ENCODE data around the gene TLCD4. TPM values are rescaled to one million over a fixed set of nuclear protein-coding genes. Genes with fewer than 3 reads are reported as not detected.

The TLCD4 gene
- total and polyA plus RNA-seq, 10 of the 15 experiments (the other 5 are each of a cell fraction or from before 2014, with no cell fraction given), result under 0.01 to 0.10 (median 0.04) TPM; not detected in 5

DNA sequence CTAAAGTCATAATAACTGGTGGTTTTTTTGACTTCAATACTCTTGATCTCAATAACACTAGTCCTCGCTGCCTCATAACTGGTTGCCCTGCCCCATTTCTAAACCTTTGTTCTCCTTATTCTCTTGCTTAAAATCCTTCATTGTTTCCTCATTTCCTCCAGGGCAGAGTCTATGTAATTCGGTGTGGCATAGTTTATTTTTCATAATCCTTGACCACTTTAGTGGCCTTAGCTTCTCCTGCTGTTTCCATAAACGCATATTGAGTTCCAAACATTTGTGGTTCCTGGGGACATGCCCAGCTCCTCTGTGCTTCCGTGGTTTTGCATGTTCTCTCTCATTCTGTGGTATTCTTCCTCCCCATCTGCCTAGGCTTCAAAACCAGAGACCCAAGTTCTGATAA is 19.0 kb upstream of the TLCD4 start:
- intact Hi-C loops (cut with micrococcal nuclease; ENCODE audit: unreplicated experiment) (no loop called here), in situ Hi-C loops (cut with MboI) (no loop called here)
- Histone ChIP-seq H3K36me3 (ENCODE audit: control insufficient read depth in 2 of 2, insufficient read depth in 2 of 2, low read length in 1 of 2) (no peaks in the 10 kb centered on the region), H3K27ac (ENCODE audit: control insufficient read depth, insufficient read depth) (no peak overlapping the region), H3K9me3 (replicated peaks; ENCODE audit: control insufficient read depth, insufficient read depth, low read length) (no peaks in the 10 kb centered on the region), H3K9ac (ENCODE audit: control insufficient read depth, insufficient read depth, low read length) (no peak overlapping the region), H3K79me2 (ENCODE audit: control insufficient read depth, insufficient read depth, low read length) (no peaks in the 10 kb centered on the region), H3K4me3 (no peak overlapping the region), H3K27me3 (replicated peaks in 1 of 2; ENCODE audit: control insufficient read depth in 2 of 2, insufficient read depth in 2 of 2, low read length in 1 of 2) (0 out of 4 replicates have a peak, but pooled peaks cover 0 to 2% of the 10 kb centered on the region in 2 experiments), H3K4me2 (ENCODE audit: control insufficient read depth, insufficient read depth) (no peak overlapping the region), H4K20me1 (ENCODE audit: control insufficient read depth, insufficient read depth) (no peaks in the 10 kb centered on the region), H2AFZ (ENCODE audit: control insufficient read depth, low read depth, low read length) (no peak overlapping the region), H3K4me1 (ENCODE audit: control insufficient read depth, insufficient read depth, low read length) (peaks cover 6% of the 10 kb centered on the region)
- no TSS peak for BruUV-seq (replicated peaks)
- ChIA-PET RAD21 (ENCODE audit: unreplicated experiment) (no interaction called here), POLR2A (no interaction called here), SMC1A (ENCODE audit: uncharacterized antibody, unreplicated experiment) (no interaction called here), CTCF (no interaction called here)
- ATAC-seq (no peak), FAIRE-seq (no peak), DNase-seq (ENCODE audit: low read depth, low spot score) (no peak)
- 67% methylated on average over 4 of the region's 4 CpGs for WGBS (ENCODE audit: insufficient coverage, insufficient replicate concordance, low lambda C conversion rate, missing lambda C conversion rate)
- TF ChIP-seq, protein P1, sequence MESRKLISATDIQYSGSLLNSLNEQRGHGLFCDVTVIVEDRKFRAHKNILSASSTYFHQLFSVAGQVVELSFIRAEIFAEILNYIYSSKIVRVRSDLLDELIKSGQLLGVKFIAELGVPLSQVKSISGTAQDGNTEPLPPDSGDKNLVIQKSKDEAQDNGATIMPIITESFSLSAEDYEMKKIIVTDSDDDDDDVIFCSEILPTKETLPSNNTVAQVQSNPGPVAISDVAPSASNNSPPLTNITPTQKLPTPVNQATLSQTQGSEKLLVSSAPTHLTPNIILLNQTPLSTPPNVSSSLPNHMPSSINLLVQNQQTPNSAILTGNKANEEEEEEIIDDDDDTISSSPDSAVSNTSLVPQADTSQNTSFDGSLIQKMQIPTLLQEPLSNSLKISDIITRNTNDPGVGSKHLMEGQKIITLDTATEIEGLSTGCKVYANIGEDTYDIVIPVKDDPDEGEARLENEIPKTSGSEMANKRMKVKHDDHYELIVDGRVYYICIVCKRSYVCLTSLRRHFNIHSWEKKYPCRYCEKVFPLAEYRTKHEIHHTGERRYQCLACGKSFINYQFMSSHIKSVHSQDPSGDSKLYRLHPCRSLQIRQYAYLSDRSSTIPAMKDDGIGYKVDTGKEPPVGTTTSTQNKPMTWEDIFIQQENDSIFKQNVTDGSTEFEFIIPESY (IDR thresholded peaks at IDR 0.05), result no peak
- TF ChIP-seq, protein P2, sequence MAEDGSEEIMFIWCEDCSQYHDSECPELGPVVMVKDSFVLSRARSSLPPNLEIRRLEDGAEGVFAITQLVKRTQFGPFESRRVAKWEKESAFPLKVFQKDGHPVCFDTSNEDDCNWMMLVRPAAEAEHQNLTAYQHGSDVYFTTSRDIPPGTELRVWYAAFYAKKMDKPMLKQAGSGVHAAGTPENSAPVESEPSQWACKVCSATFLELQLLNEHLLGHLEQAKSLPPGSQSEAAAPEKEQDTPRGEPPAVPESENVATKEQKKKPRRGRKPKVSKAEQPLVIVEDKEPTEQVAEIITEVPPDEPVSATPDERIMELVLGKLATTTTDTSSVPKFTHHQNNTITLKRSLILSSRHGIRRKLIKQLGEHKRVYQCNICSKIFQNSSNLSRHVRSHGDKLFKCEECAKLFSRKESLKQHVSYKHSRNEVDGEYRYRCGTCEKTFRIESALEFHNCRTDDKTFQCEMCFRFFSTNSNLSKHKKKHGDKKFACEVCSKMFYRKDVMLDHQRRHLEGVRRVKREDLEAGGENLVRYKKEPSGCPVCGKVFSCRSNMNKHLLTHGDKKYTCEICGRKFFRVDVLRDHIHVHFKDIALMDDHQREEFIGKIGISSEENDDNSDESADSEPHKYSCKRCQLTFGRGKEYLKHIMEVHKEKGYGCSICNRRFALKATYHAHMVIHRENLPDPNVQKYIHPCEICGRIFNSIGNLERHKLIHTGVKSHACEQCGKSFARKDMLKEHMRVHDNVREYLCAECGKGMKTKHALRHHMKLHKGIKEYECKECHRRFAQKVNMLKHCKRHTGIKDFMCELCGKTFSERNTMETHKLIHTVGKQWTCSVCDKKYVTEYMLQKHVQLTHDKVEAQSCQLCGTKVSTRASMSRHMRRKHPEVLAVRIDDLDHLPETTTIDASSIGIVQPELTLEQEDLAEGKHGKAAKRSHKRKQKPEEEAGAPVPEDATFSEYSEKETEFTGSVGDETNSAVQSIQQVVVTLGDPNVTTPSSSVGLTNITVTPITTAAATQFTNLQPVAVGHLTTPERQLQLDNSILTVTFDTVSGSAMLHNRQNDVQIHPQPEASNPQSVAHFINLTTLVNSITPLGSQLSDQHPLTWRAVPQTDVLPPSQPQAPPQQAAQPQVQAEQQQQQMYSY (CRISPR knock-in tag; IDR thresholded peaks at IDR 0.05), result no peak
- TF ChIP-seq SMARCA5 (IDR thresholded peaks at IDR 0.05), result no peak
- TF ChIP-seq TCF7 (IDR thresholded peaks at IDR 0.05; ENCODE audit: borderline replicate concordance), result no peak
- no peak for TF ChIP-seq GABPA (IDR thresholded peaks at IDR 0.05; ENCODE audit: low read depth)

All from GM12878 (cell line).